LNCAP (cell line): ENCODE results near the gene CSNK2A1.

ENCODE experiments used
- TF ChIP-seq, protein P1 (sequence below): fragments of 450-650 bp; IDR thresholded peaks from 2 replicates; pipeline ENCODE4 v1.5.1; 2017; ENCODE audit warnings: mild to moderate bottlenecking

The CSNK2A1 gene

GRCh38 chr20:430091-430999 lies 113.2 kb downstream of the CSNK2A1 start:
- TF ChIP-seq, protein P1, sequence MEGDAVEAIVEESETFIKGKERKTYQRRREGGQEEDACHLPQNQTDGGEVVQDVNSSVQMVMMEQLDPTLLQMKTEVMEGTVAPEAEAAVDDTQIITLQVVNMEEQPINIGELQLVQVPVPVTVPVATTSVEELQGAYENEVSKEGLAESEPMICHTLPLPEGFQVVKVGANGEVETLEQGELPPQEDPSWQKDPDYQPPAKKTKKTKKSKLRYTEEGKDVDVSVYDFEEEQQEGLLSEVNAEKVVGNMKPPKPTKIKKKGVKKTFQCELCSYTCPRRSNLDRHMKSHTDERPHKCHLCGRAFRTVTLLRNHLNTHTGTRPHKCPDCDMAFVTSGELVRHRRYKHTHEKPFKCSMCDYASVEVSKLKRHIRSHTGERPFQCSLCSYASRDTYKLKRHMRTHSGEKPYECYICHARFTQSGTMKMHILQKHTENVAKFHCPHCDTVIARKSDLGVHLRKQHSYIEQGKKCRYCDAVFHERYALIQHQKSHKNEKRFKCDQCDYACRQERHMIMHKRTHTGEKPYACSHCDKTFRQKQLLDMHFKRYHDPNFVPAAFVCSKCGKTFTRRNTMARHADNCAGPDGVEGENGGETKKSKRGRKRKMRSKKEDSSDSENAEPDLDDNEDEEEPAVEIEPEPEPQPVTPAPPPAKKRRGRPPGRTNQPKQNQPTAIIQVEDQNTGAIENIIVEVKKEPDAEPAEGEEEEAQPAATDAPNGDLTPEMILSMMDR, result no peak

DNA sequence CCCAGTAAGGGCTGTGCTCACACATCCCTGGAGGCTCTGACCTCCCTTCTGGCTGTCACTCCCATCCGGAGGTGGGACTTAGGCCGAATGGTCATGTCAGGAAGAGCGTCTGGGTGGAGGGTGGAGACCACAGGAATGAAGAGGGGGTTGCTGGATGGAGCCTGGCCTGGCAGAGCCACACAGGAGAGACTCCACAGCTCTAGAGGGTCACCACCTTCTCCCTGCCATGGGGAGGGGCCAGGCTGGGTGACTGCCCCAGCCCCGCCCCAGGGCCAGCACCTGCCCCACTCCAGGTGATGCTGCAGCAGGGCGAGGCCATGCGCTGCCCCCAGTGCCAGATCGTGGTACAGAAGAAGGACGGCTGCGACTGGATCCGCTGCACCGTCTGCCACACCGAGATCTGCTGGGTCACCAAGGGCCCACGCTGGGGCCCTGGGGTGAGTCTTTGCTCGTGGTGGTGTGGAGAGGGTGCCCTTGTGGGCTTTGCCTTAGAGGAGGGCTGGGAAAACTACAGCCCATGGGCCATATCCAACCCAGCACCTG lies 114.9 kb downstream of the CSNK2A1 start:
- TF ChIP-seq, protein P1, result no peak

- TF ChIP-seq, protein P1, result no peak
Observed at GRCh38 chr20:427849-428657, 115.5 kb downstream of the CSNK2A1 start.

DNA sequence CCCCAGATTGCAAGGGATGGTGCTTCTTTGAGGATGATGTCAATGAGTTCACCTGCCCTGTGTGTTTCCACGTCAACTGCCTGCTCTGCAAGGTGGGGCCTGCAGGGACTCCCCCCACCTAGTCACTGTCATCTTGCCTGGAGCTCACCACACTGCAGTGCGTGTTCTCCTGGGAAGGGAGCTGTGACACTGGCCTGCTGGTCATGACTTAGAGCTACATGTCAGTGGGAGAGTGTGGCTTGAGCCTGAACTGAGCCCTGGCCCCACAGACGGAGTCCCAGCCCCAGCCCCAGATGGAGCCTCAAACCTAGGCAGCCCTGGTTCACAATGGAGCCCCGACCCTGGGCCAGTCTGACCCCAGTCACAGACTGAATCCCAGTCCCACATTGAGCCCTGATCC lies 116.2 kb downstream of the CSNK2A1 start:
- TF ChIP-seq, protein P1, result no peak

DNA sequence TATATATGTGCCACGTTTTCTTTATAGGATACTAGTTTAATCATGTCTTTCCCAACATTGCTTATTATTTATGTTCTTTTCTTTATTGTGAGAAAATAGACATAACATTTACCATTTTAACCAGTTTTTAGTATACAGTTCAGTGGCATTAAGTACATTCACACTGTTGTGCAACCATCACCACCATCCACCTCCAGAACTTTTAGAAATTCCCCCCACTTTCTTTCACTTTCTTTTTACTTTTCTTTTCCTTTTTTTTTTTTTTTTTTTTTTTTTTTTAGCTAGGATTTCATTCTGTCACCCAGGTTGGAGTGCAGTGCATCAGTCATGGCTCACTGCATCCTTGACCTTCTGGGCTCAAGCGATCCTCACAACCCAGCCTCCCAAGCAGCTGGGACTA lies 117.0 kb downstream of the CSNK2A1 start:
- TF ChIP-seq, protein P1, result no peak
